ENCODE data around the gene PEX11G.

PEX11G gene

DNA sequence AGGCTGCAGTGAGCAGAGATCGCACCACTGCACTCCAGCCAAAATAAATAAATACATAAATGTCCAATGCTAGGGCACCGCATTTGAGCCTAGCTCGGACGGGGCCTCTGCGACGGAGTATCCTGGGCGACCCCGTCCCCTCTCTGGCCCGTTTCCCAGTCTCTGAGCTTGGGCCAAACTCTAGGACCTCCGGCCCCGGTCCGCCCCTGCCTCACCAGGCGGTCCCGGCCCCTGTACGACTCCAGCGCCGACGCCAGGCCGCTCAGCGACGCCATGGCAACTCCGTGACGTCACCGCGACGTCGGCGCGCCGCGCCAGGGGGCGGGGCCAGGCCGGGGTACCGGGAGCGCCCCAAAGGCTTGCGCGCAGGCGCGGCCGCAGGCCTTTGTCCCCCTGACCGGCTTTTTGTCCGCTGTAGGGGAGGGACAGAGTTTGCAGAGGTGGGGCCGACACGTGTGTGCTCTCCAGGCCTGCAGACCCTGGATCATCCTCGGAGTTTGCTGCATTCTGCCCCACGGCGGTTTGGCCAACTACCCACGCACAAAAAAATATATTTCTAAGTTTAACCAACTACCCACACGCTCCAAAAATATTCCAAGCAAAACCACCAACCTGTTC is at the start of gene PEX11G:
Gene PEX11G, minus strand, starts transcription at position 300 of the 618 bp plus-strand sequence. Its CDS starts 25 bp downstream, at position 275.
- DNase-seq (ENCODE audit: low spot score), result peak; percentile 100
- TF ChIP-seq, protein P1, sequence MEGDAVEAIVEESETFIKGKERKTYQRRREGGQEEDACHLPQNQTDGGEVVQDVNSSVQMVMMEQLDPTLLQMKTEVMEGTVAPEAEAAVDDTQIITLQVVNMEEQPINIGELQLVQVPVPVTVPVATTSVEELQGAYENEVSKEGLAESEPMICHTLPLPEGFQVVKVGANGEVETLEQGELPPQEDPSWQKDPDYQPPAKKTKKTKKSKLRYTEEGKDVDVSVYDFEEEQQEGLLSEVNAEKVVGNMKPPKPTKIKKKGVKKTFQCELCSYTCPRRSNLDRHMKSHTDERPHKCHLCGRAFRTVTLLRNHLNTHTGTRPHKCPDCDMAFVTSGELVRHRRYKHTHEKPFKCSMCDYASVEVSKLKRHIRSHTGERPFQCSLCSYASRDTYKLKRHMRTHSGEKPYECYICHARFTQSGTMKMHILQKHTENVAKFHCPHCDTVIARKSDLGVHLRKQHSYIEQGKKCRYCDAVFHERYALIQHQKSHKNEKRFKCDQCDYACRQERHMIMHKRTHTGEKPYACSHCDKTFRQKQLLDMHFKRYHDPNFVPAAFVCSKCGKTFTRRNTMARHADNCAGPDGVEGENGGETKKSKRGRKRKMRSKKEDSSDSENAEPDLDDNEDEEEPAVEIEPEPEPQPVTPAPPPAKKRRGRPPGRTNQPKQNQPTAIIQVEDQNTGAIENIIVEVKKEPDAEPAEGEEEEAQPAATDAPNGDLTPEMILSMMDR (IDR thresholded peaks at IDR 0.05; ENCODE audit: borderline replicate concordance, control extremely low read depth, extremely low read depth, insufficient read depth, missing control alignments), result no peak
- in situ Hi-C loops (cut with MboI; ENCODE audit: low sequenced_read_pairs, unreplicated experiment), result no loop called here

DNA sequence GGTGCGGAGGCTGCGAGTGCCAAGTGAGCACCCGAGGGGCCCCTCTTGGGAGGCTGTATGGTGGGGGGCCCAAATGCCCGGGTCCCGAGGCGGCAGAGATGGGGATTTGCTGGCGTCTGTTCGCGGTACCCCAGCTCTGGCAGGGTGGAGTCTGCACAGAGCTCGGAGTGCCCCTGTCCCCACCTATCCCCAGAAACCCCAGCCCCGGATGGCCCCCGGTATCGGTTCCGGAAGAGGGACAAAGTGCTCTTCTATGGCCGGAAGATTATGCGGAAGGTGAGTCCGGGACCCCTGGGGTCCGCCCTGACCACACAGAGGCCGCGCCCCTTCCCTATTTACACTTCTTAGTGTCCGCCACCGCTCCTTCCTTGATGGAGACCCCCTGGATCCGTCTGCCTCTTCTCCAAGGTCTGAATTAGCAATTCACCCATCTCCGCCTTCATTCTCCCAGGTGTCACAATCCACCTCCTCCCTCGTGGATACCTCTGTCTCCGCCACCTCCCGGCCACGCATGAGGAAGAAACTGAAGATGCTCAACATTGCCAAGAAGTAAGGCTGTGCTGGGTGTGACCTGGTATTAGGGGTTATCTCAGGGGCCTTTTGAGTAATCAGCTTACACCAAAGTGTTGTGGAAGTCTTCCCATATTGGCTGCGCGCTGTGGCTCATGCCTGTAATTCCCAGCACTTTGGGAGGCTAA is 47.3 kb upstream of the PEX11G start:
- TF ChIP-seq, protein P1 (IDR thresholded peaks at IDR 0.05; ENCODE audit: borderline replicate concordance, control extremely low read depth, extremely low read depth, insufficient read depth, missing control alignments), result no peak
- in situ Hi-C loops (cut with MboI; ENCODE audit: low sequenced_read_pairs, unreplicated experiment), result no loop called here
- no peak for DNase-seq (ENCODE audit: low spot score)

DNA sequence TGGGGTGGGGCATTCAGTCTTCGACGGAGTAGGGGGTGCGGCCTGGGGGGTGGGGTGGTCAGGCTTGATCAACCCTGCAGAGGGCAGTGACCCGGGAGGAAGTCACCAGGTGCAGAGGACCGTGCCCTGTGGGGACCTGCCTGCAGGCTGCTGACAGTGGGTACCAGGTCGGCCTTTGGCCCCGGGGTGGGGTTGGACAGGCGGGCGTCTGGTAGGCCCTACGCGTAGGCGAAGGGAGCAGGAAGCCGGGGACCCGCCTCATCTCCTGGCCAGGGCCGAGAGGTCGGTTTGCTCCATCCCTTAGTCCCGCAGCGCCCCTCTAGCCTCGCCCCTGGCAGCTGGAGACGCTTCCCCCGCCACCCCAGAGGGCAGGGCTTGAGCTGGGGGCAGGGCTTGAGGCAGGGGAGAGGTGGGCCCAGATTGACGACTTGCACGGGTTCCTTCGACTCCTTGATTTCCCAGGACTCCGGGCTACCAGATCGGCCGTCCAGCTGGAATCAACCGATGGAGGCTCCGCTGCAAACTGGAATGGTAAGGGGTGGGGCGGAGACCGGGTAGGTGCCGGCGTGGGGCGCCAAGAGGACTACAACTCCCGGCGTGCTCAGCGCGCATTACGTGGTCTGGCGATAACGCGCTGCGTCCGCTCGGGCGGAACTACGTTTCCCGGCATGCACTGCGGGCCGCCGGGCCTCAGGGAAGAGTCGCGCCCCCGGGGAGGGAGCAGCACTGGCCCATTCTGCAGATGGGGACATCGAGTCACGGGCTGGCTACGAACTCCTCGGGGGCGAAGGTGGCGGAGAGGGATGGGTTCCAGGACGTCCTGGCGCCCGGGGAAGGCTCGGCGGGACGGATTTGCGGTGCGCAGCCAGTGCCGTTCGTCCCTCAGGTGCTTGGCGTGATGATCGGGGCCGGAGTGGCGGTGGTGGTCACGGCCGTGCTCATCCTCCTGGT is 46.5 kb upstream of the PEX11G start, which contains the start of gene PNPLA6:
Gene PNPLA6, plus strand, starts transcription at position 671 of the 951 bp plus-strand sequence. Its CDS starts 72 bp downstream, at position 743.
- TF ChIP-seq, protein P1 (IDR thresholded peaks at IDR 0.05; ENCODE audit: borderline replicate concordance, control extremely low read depth, extremely low read depth, insufficient read depth, missing control alignments), result no peak
- in situ Hi-C loops (cut with MboI; ENCODE audit: low sequenced_read_pairs, unreplicated experiment), result no loop called here
- peak; percentile 97 for DNase-seq (ENCODE audit: low spot score)

DNA sequence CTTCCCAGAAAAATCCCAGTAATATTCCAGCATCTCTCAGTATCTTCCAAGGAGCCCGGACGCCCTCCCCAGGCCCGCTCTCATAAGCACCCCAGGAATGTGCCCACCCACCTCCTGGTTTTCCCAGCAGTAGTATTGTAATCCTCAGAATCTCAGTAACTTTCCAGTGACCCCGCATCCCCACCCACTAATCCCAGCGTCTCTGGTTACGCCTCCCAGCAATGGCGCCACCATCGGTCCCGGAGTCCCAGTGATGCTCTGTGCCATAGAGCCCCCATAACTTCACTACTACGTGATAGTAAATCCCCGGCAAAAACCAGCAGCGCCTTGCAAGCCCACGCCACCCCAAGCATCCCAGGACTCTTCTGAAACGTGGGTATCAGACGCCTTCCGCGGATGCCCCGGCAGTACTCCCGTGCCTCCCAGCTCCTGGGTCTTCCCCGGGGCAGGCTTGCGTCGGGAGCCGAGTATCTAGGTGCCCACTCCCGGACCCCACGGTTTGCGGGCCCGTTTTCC is 45.8 kb upstream of the PEX11G start:
- peak; percentile 76 for DNase-seq (ENCODE audit: low spot score)
- in situ Hi-C loops (cut with MboI; ENCODE audit: low sequenced_read_pairs, unreplicated experiment), result no loop called here
- TF ChIP-seq, protein P1 (IDR thresholded peaks at IDR 0.05; ENCODE audit: borderline replicate concordance, control extremely low read depth, extremely low read depth, insufficient read depth, missing control alignments), result no peak

DNA sequence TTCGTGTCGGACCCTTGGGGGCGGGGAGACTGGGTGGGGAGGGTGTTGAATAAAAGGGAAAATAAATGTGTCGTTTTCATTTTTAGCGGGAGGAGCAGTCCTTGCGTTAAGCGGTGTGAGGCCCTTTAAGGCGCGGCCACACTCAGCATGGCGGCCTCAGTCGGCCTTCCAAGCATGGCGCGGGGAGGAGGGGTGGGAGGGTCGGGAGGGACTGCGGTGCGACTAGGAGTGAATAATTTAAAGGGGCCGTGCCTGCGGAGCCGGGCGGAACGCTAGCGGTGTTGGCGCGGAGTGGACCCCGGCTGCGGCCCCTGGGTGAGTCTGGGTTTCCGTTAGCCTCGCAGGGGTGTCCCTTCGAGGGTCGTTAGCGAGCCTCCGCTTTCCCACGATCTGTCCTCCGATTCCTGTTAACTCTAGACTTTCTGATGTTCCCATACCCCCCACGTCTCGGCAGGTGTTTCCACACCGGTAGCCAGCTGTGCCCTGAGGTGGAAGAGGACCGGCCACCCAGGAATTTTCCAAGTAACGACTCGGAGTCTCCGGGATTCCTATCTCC is 45.2 kb upstream of the PEX11G start:
- TF ChIP-seq, protein P1 (IDR thresholded peaks at IDR 0.05; ENCODE audit: borderline replicate concordance, control extremely low read depth, extremely low read depth, insufficient read depth, missing control alignments), result no peak
- peak; percentile 95 for DNase-seq (ENCODE audit: low spot score)
- in situ Hi-C loops (cut with MboI; ENCODE audit: low sequenced_read_pairs, unreplicated experiment), result no loop called here
